SK-N-SH (cell line): ENCODE data around the gene EXOC1L. TPM values are rescaled to one million over a fixed set of nuclear protein-coding genes. Genes with fewer than 3 reads are reported as not detected.

ENCODE experiments used
- CTCF ChIA-PET: fragments of 300-600, 350-600 bp; formaldehyde crosslinking; extraction: SDS; loops from one replicate; lab custom pipeline; 2021; lab: Yijun Ruan, JAX
- POLR2A ChIA-PET: fragments of 350-600 bp; sonication (Branson Sonifier 250); formaldehyde crosslinking; extraction: SDS; loops from one replicate; lab custom pipeline; 2020; ENCODE audit warnings: antibody characterized with exemption, inconsistent platforms; lab: Yijun Ruan, JAX
- DNase-seq: peaks from one replicate; pipeline ENCODE4 v3.0.0; 2012
- H2AFZ ChIP-seq: fragments of 200-600 bp; sonication (generic); 2 replicates; pipeline ENCODE4 v1.8.1; 2016; ENCODE audit warnings: antibody characterized with exemption, mild to moderate bottlenecking, low read depth
- H3F3A ChIP-seq: fragments of 200-600 bp; sonication (generic); replicated peaks from 2 replicates; pipeline ENCODE3; 2016; ENCODE audit warnings: antibody characterized with exemption, mild to moderate bottlenecking; ENCODE audit not compliant: insufficient read depth
- H3K27ac ChIP-seq, 2 experiments: fragments of 200-500 bp in 1 of 2; fragments of 200-600 bp in 1 of 2; sonication (Bioruptor generic) in 1 of 2; sonication (generic), shearing (Covaris generic) in 1 of 2; 2 replicates each; pipeline versions ENCODE4 v1.5.1 to v1.6.1; 2014 to 2016; ENCODE audit warnings: low read depth in 2 of 2, inconsistent platforms in 1 of 2, low read length in 1 of 2, mild to moderate bottlenecking in 1 of 2, mixed read lengths in 1 of 2
- H3K27me3 ChIP-seq: fragments of 200-600 bp; sonication (generic), shearing (Covaris generic); 2 replicates; pipeline ENCODE4 v1.6.1; 2016; ENCODE audit warnings: mixed run types; ENCODE audit not compliant: insufficient read depth
- H3K36me3 ChIP-seq, 2 experiments: fragments of 200-500 bp in 1 of 2; fragments of 200-600 bp in 1 of 2; sonication (Bioruptor generic) in 1 of 2; sonication (generic) in 1 of 2; replicated peaks in 1 of 2; 2 replicates each; pipeline versions ENCODE3 to v1.5.1; 2014 to 2016; ENCODE audit warnings: low read length in 1 of 2, mild to moderate bottlenecking in 1 of 2; ENCODE audit not compliant: insufficient read depth in 2 of 2, control insufficient read depth in 1 of 2
- H3K4me1 ChIP-seq, 2 experiments: fragments of 200-500 bp in 1 of 2; fragments of 200-600 bp in 1 of 2; sonication (Bioruptor generic) in 1 of 2; sonication (generic), shearing (Covaris generic) in 1 of 2; 2 replicates each; pipeline versions ENCODE4 v1.5.1 to v1.6.1; 2014 to 2016; ENCODE audit warnings: low read depth in 1 of 2, low read length in 1 of 2, mixed run types in 1 of 2; ENCODE audit not compliant: insufficient read depth in 2 of 2, control insufficient read depth in 1 of 2
- H3K4me2 ChIP-seq: fragments of 200-600 bp; sonication (generic), shearing (Covaris generic); 2 replicates; pipeline ENCODE4 v1.6.1; 2017; ENCODE audit warnings: mixed run types
- H3K4me3 ChIP-seq, 2 experiments: fragments of 200-500 bp in 1 of 2; fragments of 200-600 bp in 1 of 2; sonication (Bioruptor generic) in 1 of 2; sonication (generic), shearing (Covaris generic) in 1 of 2; 2 replicates each; pipeline versions ENCODE4 v1.5.1 to v1.8.1; 2014 to 2016; ENCODE audit warnings: low read depth in 2 of 2, inconsistent platforms in 1 of 2, low read length in 1 of 2, mild to moderate bottlenecking in 1 of 2, mixed read lengths in 1 of 2, moderate library complexity in 1 of 2
- H3K79me2 ChIP-seq: fragments of 200-600 bp; sonication (generic); 2 replicates; pipeline ENCODE4 v1.8.1; 2017; ENCODE audit warnings: mild to moderate bottlenecking; ENCODE audit not compliant: insufficient read depth
- H3K9ac ChIP-seq: fragments of 200-600 bp; sonication (generic); 2 replicates; pipeline ENCODE4 v1.6.1; 2017; ENCODE audit warnings: mixed run types
- H3K9me2 ChIP-seq: fragments of 200-600 bp; sonication (generic); 2 replicates; pipeline ENCODE4 v1.6.1; 2017; ENCODE audit warnings: mixed run types
- H3K9me3 ChIP-seq: fragments of 200-600 bp; sonication (generic); 2 replicates; pipeline ENCODE4 v1.6.1; 2017; ENCODE audit warnings: mixed run types, mild to moderate bottlenecking, moderate library complexity
- H4K20me1 ChIP-seq: fragments of 200-600 bp; sonication (generic); 2 replicates; pipeline ENCODE4 v1.6.1; 2017; ENCODE audit warnings: mild to moderate bottlenecking, mixed run types; ENCODE audit not compliant: insufficient read depth
- CTCF ChIP-seq: fragments of 200-600 bp; sonication (generic); IDR thresholded peaks from 2 replicates; pipeline ENCODE4 v1.6.1; 2017; ENCODE audit warnings: antibody characterized with exemption, mild to moderate bottlenecking, moderate library complexity
- ELF1 ChIP-seq: IDR thresholded peaks from 2 replicates; pipeline ENCODE4 v1.4.0; 2012
- EP300 ChIP-seq, 2 experiments: IDR thresholded peaks; 2 replicates each; pipeline versions ENCODE4 v1.4.0 to v1.6.1; 2012; ENCODE audit warnings: borderline replicate concordance in 1 of 2, low read depth in 1 of 2, low read length in 1 of 2
- FOSL2 ChIP-seq: IDR thresholded peaks from 2 replicates; pipeline ENCODE4 v1.4.0; 2012; ENCODE audit warnings: low read depth, mild to moderate bottlenecking, moderate library complexity, borderline replicate concordance
- FOXJ3 ChIP-seq: sonication (generic); formaldehyde crosslinking; IDR thresholded peaks from 2 replicates; pipeline ENCODE4 v1.5.1; 2020; ENCODE audit warnings: mild to moderate bottlenecking, missing genetic modification reagents
- GABPA ChIP-seq: IDR thresholded peaks from 2 replicates; pipeline ENCODE4 v1.4.0; 2012; ENCODE audit warnings: low read depth, mild to moderate bottlenecking
- JUND ChIP-seq: IDR thresholded peaks from 2 replicates; pipeline ENCODE4 v1.4.0; 2012
- MAX ChIP-seq: IDR thresholded peaks from 2 replicates; pipeline ENCODE4 v1.4.0; 2012; ENCODE audit warnings: low read depth
- MEF2A ChIP-seq: IDR thresholded peaks from 2 replicates; pipeline ENCODE4 v1.4.0; 2012; ENCODE audit warnings: low read depth, borderline replicate concordance
- MXI1 ChIP-seq: IDR thresholded peaks from 2 replicates; pipeline ENCODE4 v1.6.1; 2012; ENCODE audit warnings: mild to moderate bottlenecking, low read depth, low read length, improper control_type of control experiment
- NRF1 ChIP-seq: IDR thresholded peaks from 2 replicates; pipeline ENCODE4 v1.6.1; 2012; ENCODE audit warnings: low read depth, mild to moderate bottlenecking, low read length
- PBX3 ChIP-seq: IDR thresholded peaks from 2 replicates; pipeline ENCODE4; 2012
- RAD21 ChIP-seq: IDR thresholded peaks from 2 replicates; pipeline ENCODE4 v1.6.1; 2012; ENCODE audit warnings: mild to moderate bottlenecking, low read length
- RCOR1 ChIP-seq: fragments of 150-350 bp; IDR thresholded peaks from 2 replicates; pipeline ENCODE4 v1.6.1; 2017; ENCODE audit warnings: antibody characterized with exemption, low read length
- RXRA ChIP-seq: IDR thresholded peaks from 2 replicates; pipeline ENCODE4 v1.4.0; 2012; ENCODE audit warnings: low read depth, mild to moderate bottlenecking, borderline replicate concordance
- SIN3A ChIP-seq: IDR thresholded peaks from 2 replicates; pipeline ENCODE4 v1.6.1; 2012; ENCODE audit warnings: low read depth, mild to moderate bottlenecking, low read length, moderate library complexity, borderline replicate concordance
- SMC3 ChIP-seq: IDR thresholded peaks from 2 replicates; pipeline ENCODE4 v1.6.1; 2012; ENCODE audit warnings: low read depth, low read length, improper control_type of control experiment
- TAF1 ChIP-seq: IDR thresholded peaks from 2 replicates; pipeline ENCODE4 v1.6.1; 2012; ENCODE audit warnings: low read depth, mild to moderate bottlenecking, low read length, moderate library complexity, borderline replicate concordance
- USF1 ChIP-seq: IDR thresholded peaks from 2 replicates; pipeline ENCODE4 v1.4.0; 2012; ENCODE audit warnings: low read depth, borderline replicate concordance
- WGBS: methylation state at CpG from one replicate; pipeline ENCODE4 v1.1.6; 2017; ENCODE audit warnings: low lambda C conversion rate; 5-methylcytosine and 5-hydroxymethylcytosine counted together
- polyA plus RNA-seq, 3 experiments: library from polyadenylated mRNA; depleted of rRNA; stranded (reverse); fragments of >200 nt; gene quantifications; 2 replicates each; pipeline ENCODE4 v1.2.3, GENCODE V29; 2012

Gene EXOC1L
- polyA plus RNA-seq, 1 of the 3 experiments (the other 2 are of a cell fraction), result not detected

GRCh38 chr4:55838356-55838755, 18.8 kb downstream of the EXOC1L start:
- H3K4me3 ChIP-seq, result no peak overlapping the region
- H3K79me2 ChIP-seq, result no peaks in the 10 kb centered on the region
- no peaks in the 10 kb centered on the region for H3K27me3 ChIP-seq
- no peak for TF ChIP-seq RCOR1
- TF ChIP-seq USF1, result no peak
- no peak for TF ChIP-seq PBX3
- no peaks in the 10 kb centered on the region for H3K36me3 ChIP-seq
- no peak overlapping the region for H3K9ac ChIP-seq
- no peak overlapping the region for H2AFZ ChIP-seq
- POLR2A ChIA-PET, result no interaction called here
- CTCF ChIA-PET, result interaction anchor here (0.6 to 0.8 kb wide), 2 partner anchors 8 to 655 kb away, joined by 3 read pairs; no protein-coding TSS in a partner anchor
- H3K9me3 ChIP-seq, result no peaks in the 10 kb centered on the region
- no peak for DNase-seq
- 9% methylated on average over 1 of the region's 1 CpG for WGBS
- H3F3A ChIP-seq, result no peaks in the 10 kb centered on the region
- no peaks in the 10 kb centered on the region for H3K9me2 ChIP-seq
- no peaks in the 10 kb centered on the region for H3K4me1 ChIP-seq
- H3K4me2 ChIP-seq, result no peak overlapping the region
- no peak overlapping the region for H3K27ac ChIP-seq
- H4K20me1 ChIP-seq, result no peaks in the 10 kb centered on the region

GRCh38 chr4:55838952-55839351, 19.4 kb downstream of the EXOC1L start:
- Histone ChIP-seq H3K27me3 (no peaks in the 10 kb centered on the region), H3K9ac (no peak overlapping the region), H3K4me2 (no peak overlapping the region), H3K4me1 (no peaks in the 10 kb centered on the region), H4K20me1 (no peaks in the 10 kb centered on the region), H3K36me3 (no peaks in the 10 kb centered on the region), H3K9me3 (no peaks in the 10 kb centered on the region), H3K79me2 (no peaks in the 10 kb centered on the region), H2AFZ (no peak overlapping the region), H3K27ac (no peak overlapping the region), H3K9me2 (no peaks in the 10 kb centered on the region), H3F3A (no peaks in the 10 kb centered on the region), H3K4me3 (no peak overlapping the region)
- POLR2A ChIA-PET, result no interaction called here
- no peak for DNase-seq
- no peak for TF ChIP-seq CTCF
- no peak for TF ChIP-seq ELF1
- TF ChIP-seq TAF1, result no peak
- no peak for TF ChIP-seq RXRA
- no peak for TF ChIP-seq EP300 (IDR thresholded peaks at IDR 0.05; ENCODE audit: borderline replicate concordance in 1 of 2, low read depth in 1 of 2, low read length in 1 of 2)
- TF ChIP-seq MEF2A, result no peak
- TF ChIP-seq GABPA, result no peak
- TF ChIP-seq NRF1, result no peak
- no peak for TF ChIP-seq MAX
- TF ChIP-seq FOXJ3 (CRISPR knock-in tag), result no peak
- TF ChIP-seq FOSL2, result no peak
- TF ChIP-seq RAD21, result no peak
- no peak for TF ChIP-seq SMC3
- no peak for TF ChIP-seq MXI1
- TF ChIP-seq JUND, result no peak
- TF ChIP-seq SIN3A, result no peak
- CTCF ChIA-PET, result no interaction called here
